HG02623 (cell line): Measurements from ENCODE around the gene SOWAHC.
"Not testable (repeated sequence)": the region's sequence is repeated elsewhere in the genome, so short reads cannot be mapped to it uniquely, and the experiment has no call there.

ENCODE experiments used
- ATAC-seq: cut with Tn5 transposase; IDR thresholded peaks from one replicate; pipeline ENCODE4 v1.9.1; 2021; ENCODE audit warnings: moderate library complexity; ENCODE audit not compliant: unreplicated experiment

SOWAHC gene

GRCh38 chr2:109613922-109614714, at the start of gene SOWAHC, which contains the start of gene SEPTIN10:
Gene SOWAHC (plus strand): TSS chr2:109614364. CDS start chr2:109614490, 126 bp downstream.
Gene SEPTIN10 (minus strand): TSS chr2:109613966. CDS start chr2:109613827, 139 bp downstream.
- peak; percentile 65 for ATAC-seq

- ATAC-seq = no peak
Measured at GRCh38 chr2:109575373-109575772, 38.8 kb upstream of the SOWAHC start.

- not testable (repeated sequence) for ATAC-seq
Measured at GRCh38 chr2:109577630-109578029, 36.5 kb upstream of the SOWAHC start.

- no peak for ATAC-seq
Measured at GRCh38 chr2:109582928-109583895, 31.0 kb upstream of the SOWAHC start.

- ATAC-seq = no peak
Measured at GRCh38 chr2:109586687-109587086, 27.5 kb upstream of the SOWAHC start.

GRCh38 chr2:109591206-109591605, 23.0 kb upstream of the SOWAHC start:
- ATAC-seq = no peak

GRCh38 chr2:109592905-109593304, 21.3 kb upstream of the SOWAHC start:
- no peak for ATAC-seq

GRCh38 chr2:109594246-109594885, 19.8 kb upstream of the SOWAHC start:
- no peak for ATAC-seq

GRCh38 chr2:109595644-109596043, 18.5 kb upstream of the SOWAHC start:
- no peak for ATAC-seq

GRCh38 chr2:109597283-109597682, 16.9 kb upstream of the SOWAHC start:
- ATAC-seq = no peak

- no peak for ATAC-seq
Measured at GRCh38 chr2:109601783-109602182, 12.4 kb upstream of the SOWAHC start.

GRCh38 chr2:109602617-109603188, 11.5 kb upstream of the SOWAHC start:
- ATAC-seq = no peak

GRCh38 chr2:109604597-109604996, 9.6 kb upstream of the SOWAHC start:
- ATAC-seq = no peak

- no peak for ATAC-seq
Measured at GRCh38 chr2:109607766-109608165, 6.4 kb upstream of the SOWAHC start.

GRCh38 chr2:109609352-109610024, 4.7 kb upstream of the SOWAHC start:
- no peak for ATAC-seq

- ATAC-seq = no peak
Measured at GRCh38 chr2:109611467-109612095, 2.6 kb upstream of the SOWAHC start.

- peak; percentile 11 for ATAC-seq
Measured at GRCh38 chr2:109613081-109613921, 863 bp upstream of the SOWAHC start.

- ATAC-seq = no peak
Measured at GRCh38 chr2:109614715-109615636, 812 bp downstream of the SOWAHC start.
